RKO (cell line): Measurements from ENCODE around the gene GIPC2.
"Not testable (repeated sequence)": the region's sequence is repeated elsewhere in the genome, so short reads cannot be mapped to it uniquely, and the experiment has no call there.

Experiments used
- DNase-seq: peaks from one replicate; pipeline ENCODE4 v3.0.0-alpha.2; 2016; ENCODE audit warnings: low spot score

Gene GIPC2

GRCh38 chr1:78095593-78095992 is 49.8 kb downstream of the GIPC2 start:
- DNase-seq, result no peak

- DNase-seq, result no peak
Observed at GRCh38 chr1:78096017-78096416, 50.3 kb downstream of the GIPC2 start.

- no peak for DNase-seq
Observed at GRCh38 chr1:78096976-78097375, 51.2 kb downstream of the GIPC2 start.

- DNase-seq, result no peak
Observed at GRCh38 chr1:78101051-78101450, 55.3 kb downstream of the GIPC2 start.

- peak; percentile 61 for DNase-seq
Observed at GRCh38 chr1:78101514-78101913, 55.7 kb downstream of the GIPC2 start.

- peak; percentile 32 for DNase-seq
Observed at GRCh38 chr1:78102082-78102481, 56.3 kb downstream of the GIPC2 start.

- no peak for DNase-seq
Observed at GRCh38 chr1:78102916-78103315, 57.1 kb downstream of the GIPC2 start.

- DNase-seq, result no peak
Observed at GRCh38 chr1:78104322-78104721, 58.6 kb downstream of the GIPC2 start.

GRCh38 chr1:78109659-78110058 is 63.9 kb downstream of the GIPC2 start:
- DNase-seq, result not testable (repeated sequence)

GRCh38 chr1:78113156-78113916 is 67.6 kb downstream of the GIPC2 start:
- DNase-seq, result no peak

- peak; percentile 79 for DNase-seq
Observed at GRCh38 chr1:78114034-78114956, 68.5 kb downstream of the GIPC2 start.

GRCh38 chr1:78120485-78120884 is 74.7 kb downstream of the GIPC2 start:
- not testable (repeated sequence) for DNase-seq

- no peak for DNase-seq
Observed at GRCh38 chr1:78121710-78122109, 75.9 kb downstream of the GIPC2 start.

- no peak for DNase-seq
Observed at GRCh38 chr1:78122389-78122788, 76.6 kb downstream of the GIPC2 start.

- no peak for DNase-seq
Observed at GRCh38 chr1:78126506-78126905, 80.7 kb downstream of the GIPC2 start.

GRCh38 chr1:78132174-78132947 is 86.6 kb downstream of the GIPC2 start:
- no peak for DNase-seq

GRCh38 chr1:78132948-78133322 is 87.2 kb downstream of the GIPC2 start:
- no peak for DNase-seq

GRCh38 chr1:78136680-78137079 is 90.9 kb downstream of the GIPC2 start:
- DNase-seq, result no peak

- DNase-seq, result no peak
Observed at GRCh38 chr1:78141531-78142231, 95.9 kb downstream of the GIPC2 start.

GRCh38 chr1:78142736-78143135 is 97.0 kb downstream of the GIPC2 start:
- no peak for DNase-seq

GRCh38 chr1:78143152-78143551 is 97.4 kb downstream of the GIPC2 start:
- no peak for DNase-seq

- DNase-seq, result no peak
Observed at GRCh38 chr1:78143673-78144072, 97.9 kb downstream of the GIPC2 start.
